ENCODE measurements around the gene MYO9B. TPM values are rescaled to one million over a fixed set of nuclear protein-coding genes. Genes with fewer than 3 reads are reported as not detected.

MYO9B gene
- total and polyA plus RNA-seq, 9 of the 15 experiments (the other 6 are each of a cell fraction or from before 2014, with no cell fraction given): 2.4 to 77.6 (median 23.0) TPM

DNA sequence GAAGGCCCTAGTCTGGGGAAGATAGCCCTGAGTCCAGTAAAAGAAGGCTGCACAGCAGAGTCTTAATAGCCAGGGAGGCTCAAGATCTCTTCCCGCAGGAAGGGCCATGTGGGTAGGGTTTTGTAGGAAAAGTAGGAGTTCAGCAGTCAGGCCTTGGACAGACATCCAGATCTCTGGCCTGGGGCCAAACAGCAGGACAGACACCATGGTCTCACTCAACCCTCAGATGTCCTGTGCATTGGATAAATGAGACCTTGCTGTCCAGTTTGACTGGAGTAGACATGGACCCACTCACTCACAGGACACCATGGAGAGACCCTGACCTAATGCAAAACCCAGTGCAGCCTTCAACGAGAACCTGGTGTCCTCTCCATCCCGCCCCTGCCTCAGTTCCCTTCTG, 154.3 kb downstream of the MYO9B start:
- BruUV-seq (replicated peaks): no TSS peak
- ATAC-seq: no peak
- H3K27ac ChIP-seq (ENCODE audit: extremely low read depth, low read depth, low read length): no peak overlapping the region
- ChIA-PET POLR2A (interaction anchor here (1.2 to 11.9 kb wide), 2 partner anchors 9 kb away, joined by 3 to 129 read pairs; no protein-coding TSS in a partner anchor), CTCF (ENCODE audit: low intra/inter-chr PET ratio) (no interaction called here)
- DNase-seq (ENCODE audit: extremely low read depth in 1 of 4, low spot score in 3 of 4): no peak
- WGBS (ENCODE audit: insufficient coverage, low coverage, missing lambda C conversion rate): 90% methylated on average over 1 of the region's 3 CpGs
- H3K4me3 ChIP-seq: no peak overlapping the region
- no peak overlapping the region for H2AFZ ChIP-seq (ENCODE audit: low read depth, low read length)
- 0 out of 2 replicates have a peak, but pooled peaks cover 10% of the 10 kb centered on the region for H4K20me1 ChIP-seq (replicated peaks; ENCODE audit: control insufficient read depth, insufficient read depth, low read length)
- H3K4me1 ChIP-seq (replicated peaks in 1 of 2; ENCODE audit: control insufficient read depth in 2 of 2, insufficient read depth in 2 of 2, low read length in 2 of 2): peaks cover 13 to 50% of the 10 kb centered on the region in 2 experiments
- H3K9me1 ChIP-seq (ENCODE audit: control insufficient read depth, insufficient read depth, low read length): no peaks in the 10 kb centered on the region
- in situ Hi-C loops (cut with MboI): no loop called here
- no peaks in the 10 kb centered on the region for H3K27me3 ChIP-seq (ENCODE audit: control insufficient read depth in 2 of 2, insufficient read depth in 2 of 2, low read length in 2 of 2)
- TF ChIP-seq, protein P1, sequence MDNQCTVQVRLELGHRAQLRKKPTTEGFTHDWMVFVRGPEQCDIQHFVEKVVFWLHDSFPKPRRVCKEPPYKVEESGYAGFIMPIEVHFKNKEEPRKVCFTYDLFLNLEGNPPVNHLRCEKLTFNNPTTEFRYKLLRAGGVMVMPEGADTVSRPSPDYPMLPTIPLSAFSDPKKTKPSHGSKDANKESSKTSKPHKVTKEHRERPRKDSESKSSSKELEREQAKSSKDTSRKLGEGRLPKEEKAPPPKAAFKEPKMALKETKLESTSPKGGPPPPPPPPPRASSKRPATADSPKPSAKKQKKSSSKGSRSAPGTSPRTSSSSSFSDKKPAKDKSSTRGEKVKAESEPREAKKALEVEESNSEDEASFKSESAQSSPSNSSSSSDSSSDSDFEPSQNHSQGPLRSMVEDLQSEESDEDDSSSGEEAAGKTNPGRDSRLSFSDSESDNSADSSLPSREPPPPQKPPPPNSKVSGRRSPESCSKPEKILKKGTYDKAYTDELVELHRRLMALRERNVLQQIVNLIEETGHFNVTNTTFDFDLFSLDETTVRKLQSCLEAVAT (IDR thresholded peaks at IDR 0.05): no peak
- TF ChIP-seq, protein P2, sequence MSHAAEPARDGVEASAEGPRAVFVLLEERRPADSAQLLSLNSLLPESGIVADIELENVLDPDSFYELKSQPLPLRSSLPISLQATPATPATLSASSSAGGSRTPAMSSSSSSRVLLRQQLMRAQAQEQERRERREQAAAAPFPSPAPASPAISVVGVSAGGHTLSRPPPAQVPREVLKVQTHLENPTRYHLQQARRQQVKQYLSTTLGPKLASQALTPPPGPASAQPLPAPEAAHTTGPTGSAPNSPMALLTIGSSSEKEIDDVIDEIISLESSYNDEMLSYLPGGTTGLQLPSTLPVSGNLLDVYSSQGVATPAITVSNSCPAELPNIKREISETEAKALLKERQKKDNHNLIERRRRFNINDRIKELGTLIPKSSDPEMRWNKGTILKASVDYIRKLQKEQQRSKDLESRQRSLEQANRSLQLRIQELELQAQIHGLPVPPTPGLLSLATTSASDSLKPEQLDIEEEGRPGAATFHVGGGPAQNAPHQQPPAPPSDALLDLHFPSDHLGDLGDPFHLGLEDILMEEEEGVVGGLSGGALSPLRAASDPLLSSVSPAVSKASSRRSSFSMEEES (CRISPR knock-in tag; IDR thresholded peaks at IDR 0.05): no peak
- TF ChIP-seq CHD1 (IDR thresholded peaks at IDR 0.05; ENCODE audit: low read length) (no peak), ETS2 (tag; IDR thresholded peaks at IDR 0.05; ENCODE audit: borderline replicate concordance, poor library complexity, severe bottlenecking) (no peak), NFIC (IDR thresholded peaks at IDR 0.05) (peak; percentile 83), HDGF (IDR thresholded peaks at IDR 0.05) (no peak)
- TF ChIP-seq, protein P3, sequence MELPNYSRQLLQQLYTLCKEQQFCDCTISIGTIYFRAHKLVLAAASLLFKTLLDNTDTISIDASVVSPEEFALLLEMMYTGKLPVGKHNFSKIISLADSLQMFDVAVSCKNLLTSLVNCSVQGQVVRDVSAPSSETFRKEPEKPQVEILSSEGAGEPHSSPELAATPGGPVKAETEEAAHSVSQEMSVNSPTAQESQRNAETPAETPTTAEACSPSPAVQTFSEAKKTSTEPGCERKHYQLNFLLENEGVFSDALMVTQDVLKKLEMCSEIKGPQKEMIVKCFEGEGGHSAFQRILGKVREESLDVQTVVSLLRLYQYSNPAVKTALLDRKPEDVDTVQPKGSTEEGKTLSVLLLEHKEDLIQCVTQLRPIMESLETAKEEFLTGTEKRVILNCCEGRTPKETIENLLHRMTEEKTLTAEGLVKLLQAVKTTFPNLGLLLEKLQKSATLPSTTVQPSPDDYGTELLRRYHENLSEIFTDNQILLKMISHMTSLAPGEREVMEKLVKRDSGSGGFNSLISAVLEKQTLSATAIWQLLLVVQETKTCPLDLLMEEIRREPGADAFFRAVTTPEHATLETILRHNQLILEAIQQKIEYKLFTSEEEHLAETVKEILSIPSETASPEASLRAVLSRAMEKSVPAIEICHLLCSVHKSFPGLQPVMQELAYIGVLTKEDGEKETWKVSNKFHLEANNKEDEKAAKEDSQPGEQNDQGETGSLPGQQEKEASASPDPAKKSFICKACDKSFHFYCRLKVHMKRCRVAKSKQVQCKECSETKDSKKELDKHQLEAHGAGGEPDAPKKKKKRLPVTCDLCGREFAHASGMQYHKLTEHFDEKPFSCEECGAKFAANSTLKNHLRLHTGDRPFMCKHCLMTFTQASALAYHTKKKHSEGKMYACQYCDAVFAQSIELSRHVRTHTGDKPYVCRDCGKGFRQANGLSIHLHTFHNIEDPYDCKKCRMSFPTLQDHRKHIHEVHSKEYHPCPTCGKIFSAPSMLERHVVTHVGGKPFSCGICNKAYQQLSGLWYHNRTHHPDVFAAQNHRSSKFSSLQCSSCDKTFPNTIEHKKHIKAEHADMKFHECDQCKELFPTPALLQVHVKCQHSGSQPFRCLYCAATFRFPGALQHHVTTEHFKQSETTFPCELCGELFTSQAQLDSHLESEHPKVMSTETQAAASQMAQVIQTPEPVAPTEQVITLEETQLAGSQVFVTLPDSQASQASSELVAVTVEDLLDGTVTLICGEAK (IDR thresholded peaks at IDR 0.05): no peak
- TF ChIP-seq, protein P3 (CRISPR knock-in tag; IDR thresholded peaks at IDR 0.05): no peak
- intact Hi-C loops (cut with micrococcal nuclease): loop anchor here (5.0 kb wide), 1 partner anchor 37 kb away; the partner anchor contains the start of gene BABAM1
- H3K9ac ChIP-seq (ENCODE audit: insufficient read depth in 1 of 2, low read depth in 2 of 2, low read length in 2 of 2): peak overlapping the region in 1 of 2 experiments; percentile 80; a peak in 1 of 4 replicates
- FAIRE-seq: no peak
- peaks cover 60% of the 10 kb centered on the region; the same call in 2 of the 3 replicates for H3K36me3 ChIP-seq (ENCODE audit: control insufficient read depth, insufficient read depth, low read length)
- no peaks in the 10 kb centered on the region for H3K9me3 ChIP-seq (replicated peaks; ENCODE audit: control insufficient read depth, insufficient read depth, low read depth, low read length)
- no peak overlapping the region for H3K4me2 ChIP-seq (ENCODE audit: insufficient read depth, low read length)
- peaks cover 53% of the 10 kb centered on the region for H3K79me2 ChIP-seq (ENCODE audit: control insufficient read depth, insufficient read depth, low read length)
